ENCODE data around the gene SPON1.

The SPON1 gene

GRCh38 chr11:14093065-14093464 is 130.5 kb downstream of the SPON1 start:
- WGBS: 29% methylated on average over 1 of the region's 1 CpG
- Histone ChIP-seq H3K27ac (ENCODE audit: low read length, poor library complexity, severe bottlenecking) (no peak overlapping the region), H4K8ac (ENCODE audit: low read length) (no peak overlapping the region), H2BK120ac (ENCODE audit: low read depth, low read length) (no peak overlapping the region), H3K27me3 (ENCODE audit: control insufficient read depth in 1 of 2, insufficient read depth in 1 of 2, low read length in 2 of 2) (peaks cover 0 to 11% of the 10 kb centered on the region in 2 experiments), H3K36me3 (ENCODE audit: control insufficient read depth in 1 of 2, insufficient read depth in 2 of 2, low read depth in 1 of 2, low read length in 2 of 2) (no peaks in the 10 kb centered on the region), H3K4me2 (ENCODE audit: low read length, poor library complexity, severe bottlenecking) (no peak overlapping the region), H4K91ac (ENCODE audit: low read length) (no peak overlapping the region), H3K14ac (ENCODE audit: low read length in 2 of 2) (no peak overlapping the region), H3K4me3 (ENCODE audit: insufficient read depth in 1 of 2, low read depth in 1 of 2, low read length in 2 of 2) (no peak overlapping the region), H3K9ac (ENCODE audit: low read length) (no peak overlapping the region), H3K4me1 (ENCODE audit: control insufficient read depth, insufficient read depth, low read depth, low read length) (no peaks in the 10 kb centered on the region), H2BK12ac (ENCODE audit: low read length in 2 of 2) (no peak overlapping the region), H2AK5ac (ENCODE audit: low read length, severe bottlenecking) (no peak overlapping the region), H3K23ac (ENCODE audit: low read length in 2 of 2) (no peak overlapping the region), H3K4ac (ENCODE audit: low read depth in 1 of 2, low read length in 2 of 2) (no peak overlapping the region), H3K79me1 (replicated peaks; ENCODE audit: low read length, poor library complexity, severe bottlenecking) (no peaks in the 10 kb centered on the region), H2AFZ (ENCODE audit: low read depth, low read length) (no peak overlapping the region), H3K18ac (ENCODE audit: low read depth in 1 of 2, low read length in 2 of 2) (no peak overlapping the region), H2BK15ac (ENCODE audit: low read depth, poor library complexity, severe bottlenecking) (no peak overlapping the region), H2BK5ac (ENCODE audit: low read depth, low read length, poor library complexity, severe bottlenecking) (no peak overlapping the region), H3K9me3 (ENCODE audit: control insufficient read depth, low read length) (no peaks in the 10 kb centered on the region)
- no peak for DNase-seq

DNA sequence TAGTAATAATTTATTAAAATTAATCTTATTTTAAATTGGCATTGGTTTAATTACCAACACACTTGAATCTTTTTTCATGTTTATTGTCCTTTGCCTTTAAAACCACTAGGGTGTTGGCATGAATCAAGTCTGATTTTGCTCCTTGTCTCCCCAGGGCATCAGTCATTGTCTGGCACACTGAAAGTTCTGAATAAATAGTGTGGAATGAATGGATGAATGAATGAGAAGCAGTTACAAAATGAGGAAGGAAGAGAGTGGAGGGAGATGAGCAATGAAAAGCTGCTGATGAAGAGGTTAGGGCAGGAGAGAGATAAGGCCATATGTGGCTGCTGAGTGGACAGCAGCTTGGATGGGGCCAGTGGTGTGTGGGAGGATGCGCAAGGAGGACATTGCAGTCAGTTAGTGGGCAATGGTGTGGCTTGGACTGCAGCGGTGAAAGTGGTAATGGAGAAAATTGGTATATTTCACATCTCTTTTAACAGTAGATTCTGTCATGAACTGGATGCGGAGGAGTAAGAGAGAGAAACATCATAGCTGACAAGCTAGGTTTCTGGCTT is 132.0 kb downstream of the SPON1 start:
- no peak overlapping the region for H2BK15ac ChIP-seq (ENCODE audit: low read depth, poor library complexity, severe bottlenecking)
- WGBS: 67% methylated on average over 1 of the region's 3 CpGs
- no peaks in the 10 kb centered on the region for H3K36me3 ChIP-seq (ENCODE audit: control insufficient read depth in 1 of 2, insufficient read depth in 2 of 2, low read depth in 1 of 2, low read length in 2 of 2)
- no peak overlapping the region for H3K18ac ChIP-seq (ENCODE audit: low read depth in 1 of 2, low read length in 2 of 2)
- H3K23ac ChIP-seq (ENCODE audit: low read length in 2 of 2): no peak overlapping the region
- H2AFZ ChIP-seq (ENCODE audit: low read depth, low read length): no peak overlapping the region
- no peaks in the 10 kb centered on the region for H3K79me1 ChIP-seq (replicated peaks; ENCODE audit: low read length, poor library complexity, severe bottlenecking)
- peaks cover 0 to 11% of the 10 kb centered on the region in 2 experiments for H3K27me3 ChIP-seq (ENCODE audit: control insufficient read depth in 1 of 2, insufficient read depth in 1 of 2, low read length in 2 of 2)
- H2BK12ac ChIP-seq (ENCODE audit: low read length in 2 of 2): no peak overlapping the region
- H3K14ac ChIP-seq (ENCODE audit: low read length in 2 of 2): no peak overlapping the region
- DNase-seq: no peak
- H4K91ac ChIP-seq (ENCODE audit: low read length): no peak overlapping the region
- no peak overlapping the region for H3K4me3 ChIP-seq (ENCODE audit: insufficient read depth in 1 of 2, low read depth in 1 of 2, low read length in 2 of 2)
- H3K4me1 ChIP-seq (ENCODE audit: control insufficient read depth, insufficient read depth, low read depth, low read length): no peaks in the 10 kb centered on the region
- H2BK120ac ChIP-seq (ENCODE audit: low read depth, low read length): no peak overlapping the region
- no peak overlapping the region for H2AK5ac ChIP-seq (ENCODE audit: low read length, severe bottlenecking)
- no peaks in the 10 kb centered on the region for H3K9me3 ChIP-seq (ENCODE audit: control insufficient read depth, low read length)
- no peak overlapping the region for H4K8ac ChIP-seq (ENCODE audit: low read length)
- H3K4me2 ChIP-seq (ENCODE audit: low read length, poor library complexity, severe bottlenecking): no peak overlapping the region
- no peak overlapping the region for H3K9ac ChIP-seq (ENCODE audit: low read length)
- H2BK5ac ChIP-seq (ENCODE audit: low read depth, low read length, poor library complexity, severe bottlenecking): no peak overlapping the region
- H3K4ac ChIP-seq (ENCODE audit: low read depth in 1 of 2, low read length in 2 of 2): no peak overlapping the region
- no peak overlapping the region for H3K27ac ChIP-seq (ENCODE audit: low read length, poor library complexity, severe bottlenecking)

GRCh38 chr11:14095882-14096281 is 133.4 kb downstream of the SPON1 start:
- Histone ChIP-seq H3K14ac (ENCODE audit: low read length in 2 of 2) (no peak overlapping the region), H3K27me3 (ENCODE audit: control insufficient read depth in 1 of 2, insufficient read depth in 1 of 2, low read length in 2 of 2) (peaks cover 0 to 11% of the 10 kb centered on the region in 2 experiments), H3K9ac (ENCODE audit: low read length) (no peak overlapping the region), H2BK5ac (ENCODE audit: low read depth, low read length, poor library complexity, severe bottlenecking) (no peak overlapping the region), H4K8ac (ENCODE audit: low read length) (no peak overlapping the region), H2AK5ac (ENCODE audit: low read length, severe bottlenecking) (no peak overlapping the region), H3K4me3 (ENCODE audit: insufficient read depth in 1 of 2, low read depth in 1 of 2, low read length in 2 of 2) (no peak overlapping the region), H3K18ac (ENCODE audit: low read depth in 1 of 2, low read length in 2 of 2) (no peak overlapping the region), H3K23ac (ENCODE audit: low read length in 2 of 2) (no peak overlapping the region), H3K9me3 (ENCODE audit: control insufficient read depth, low read length) (no peaks in the 10 kb centered on the region), H3K27ac (ENCODE audit: low read length, poor library complexity, severe bottlenecking) (no peak overlapping the region), H2AFZ (ENCODE audit: low read depth, low read length) (no peak overlapping the region), H3K4me1 (ENCODE audit: control insufficient read depth, insufficient read depth, low read depth, low read length) (no peaks in the 10 kb centered on the region), H2BK120ac (ENCODE audit: low read depth, low read length) (no peak overlapping the region), H3K4ac (ENCODE audit: low read depth in 1 of 2, low read length in 2 of 2) (no peak overlapping the region), H3K4me2 (ENCODE audit: low read length, poor library complexity, severe bottlenecking) (no peak overlapping the region), H2BK12ac (ENCODE audit: low read length in 2 of 2) (no peak overlapping the region), H3K36me3 (ENCODE audit: control insufficient read depth in 1 of 2, insufficient read depth in 2 of 2, low read depth in 1 of 2, low read length in 2 of 2) (no peaks in the 10 kb centered on the region), H2BK15ac (ENCODE audit: low read depth, poor library complexity, severe bottlenecking) (no peak overlapping the region), H4K91ac (ENCODE audit: low read length) (no peak overlapping the region), H3K79me1 (replicated peaks; ENCODE audit: low read length, poor library complexity, severe bottlenecking) (no peaks in the 10 kb centered on the region)
- DNase-seq: no peak
- WGBS: 88% methylated on average over 1 of the region's 1 CpG

DNA sequence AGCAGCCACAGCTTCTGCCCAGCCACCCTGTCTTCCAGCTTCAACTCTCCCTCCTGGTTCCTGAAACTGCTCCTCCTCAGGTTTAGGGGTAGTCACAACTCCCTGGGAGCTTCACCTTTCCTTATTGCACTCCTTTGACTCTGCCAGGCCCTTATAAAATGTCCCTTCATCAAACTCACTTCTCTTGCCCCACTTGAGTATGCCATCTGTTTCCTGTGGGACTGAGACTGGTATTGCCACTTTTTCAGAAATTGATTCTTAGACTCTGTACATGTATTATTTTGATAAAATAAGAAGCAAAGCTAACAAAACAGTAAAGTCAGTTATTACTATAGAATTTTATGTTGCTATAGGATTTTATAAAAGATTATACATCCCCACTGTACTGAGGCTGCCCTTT is 134.1 kb downstream of the SPON1 start:
- no peak overlapping the region for H3K23ac ChIP-seq (ENCODE audit: low read length in 2 of 2)

More for the DNA sequence above, 134.1 kb downstream of the SPON1 start:
- Histone ChIP-seq H2BK5ac (ENCODE audit: low read depth, low read length, poor library complexity, severe bottlenecking) (no peak overlapping the region), H2BK120ac (ENCODE audit: low read depth, low read length) (no peak overlapping the region), H2AFZ (ENCODE audit: low read depth, low read length) (no peak overlapping the region), H3K9me3 (ENCODE audit: control insufficient read depth, low read length) (no peaks in the 10 kb centered on the region), H4K91ac (ENCODE audit: low read length) (no peak overlapping the region), H3K4me2 (ENCODE audit: low read length, poor library complexity, severe bottlenecking) (no peak overlapping the region), H3K18ac (ENCODE audit: low read depth in 1 of 2, low read length in 2 of 2) (no peak overlapping the region), H3K9ac (ENCODE audit: low read length) (no peak overlapping the region), H3K36me3 (ENCODE audit: control insufficient read depth in 1 of 2, insufficient read depth in 2 of 2, low read depth in 1 of 2, low read length in 2 of 2) (no peaks in the 10 kb centered on the region), H2AK5ac (ENCODE audit: low read length, severe bottlenecking) (no peak overlapping the region), H3K4me3 (ENCODE audit: insufficient read depth in 1 of 2, low read depth in 1 of 2, low read length in 2 of 2) (no peak overlapping the region), H2BK12ac (ENCODE audit: low read length in 2 of 2) (no peak overlapping the region), H3K79me1 (replicated peaks; ENCODE audit: low read length, poor library complexity, severe bottlenecking) (no peaks in the 10 kb centered on the region), H3K27ac (ENCODE audit: low read length, poor library complexity, severe bottlenecking) (no peak overlapping the region), H4K8ac (ENCODE audit: low read length) (no peak overlapping the region), H3K14ac (ENCODE audit: low read length in 2 of 2) (no peak overlapping the region), H2BK15ac (ENCODE audit: low read depth, poor library complexity, severe bottlenecking) (no peak overlapping the region), H3K4ac (ENCODE audit: low read depth in 1 of 2, low read length in 2 of 2) (no peak overlapping the region), H3K27me3 (ENCODE audit: control insufficient read depth in 1 of 2, insufficient read depth in 1 of 2, low read length in 2 of 2) (peaks cover 0 to 11% of the 10 kb centered on the region in 2 experiments), H3K4me1 (ENCODE audit: control insufficient read depth, insufficient read depth, low read depth, low read length) (no peaks in the 10 kb centered on the region)
- DNase-seq: no peak
